Kidney epithelial cell (primary cell): ENCODE data around the gene CDC25B. TPM values are rescaled to one million over a fixed set of nuclear protein-coding genes. Genes with fewer than 3 reads are reported as not detected.

Experiments used
- DNase-seq: peaks from one replicate; pipeline ENCODE4 v3.0.0-alpha.2; 2010; ENCODE audit warnings: low read depth
- H3K27me3 ChIP-seq: 2 replicates; pipeline ENCODE4 v1.6.0; 2011; ENCODE audit warnings: low read length; ENCODE audit not compliant: control insufficient read depth, insufficient read depth
- H3K36me3 ChIP-seq: 2 replicates; pipeline ENCODE4 v1.5.1; 2011; ENCODE audit warnings: low read length; ENCODE audit not compliant: control insufficient read depth, insufficient read depth
- H3K4me3 ChIP-seq: 2 replicates; pipeline ENCODE4 v1.5.1; 2011; ENCODE audit warnings: low read depth, mild to moderate bottlenecking, control low read depth, low read length
- CTCF ChIP-seq: IDR thresholded peaks from 2 replicates; pipeline ENCODE4 v1.5.1; 2011; ENCODE audit warnings: mild to moderate bottlenecking, moderate library complexity, low read length, control low read depth, inconsistent platforms; ENCODE audit not compliant: insufficient read depth, poor library complexity, severe bottlenecking
- total RNA-seq: library from RNA; depleted of rRNA; stranded (reverse); fragments of >200 nt; gene quantifications from 2 replicates; pipeline ENCODE4 v1.2.3, GENCODE V29; 2015

Gene CDC25B
- total RNA-seq, 1 donor from 2014 or later, result 8.3 TPM

- Histone ChIP-seq H3K4me3 (no peak overlapping the region), H3K36me3 (peaks cover 4% of the 10 kb centered on the region), H3K27me3 (no peaks in the 10 kb centered on the region)
- TF ChIP-seq CTCF, result no peak
- DNase-seq, result no peak
Measured at GRCh38 chr20:3759884-3760283, 36.2 kb upstream of the CDC25B start.

GRCh38 chr20:3760655-3761348 lies 35.3 kb upstream of the CDC25B start:
- DNase-seq, result no peak
- Histone ChIP-seq H3K4me3 (no peak overlapping the region), H3K36me3 (peaks cover 4% of the 10 kb centered on the region), H3K27me3 (no peaks in the 10 kb centered on the region)
- no peak for TF ChIP-seq CTCF

GRCh38 chr20:3763671-3764601 lies 32.2 kb upstream of the CDC25B start:
- no peak for DNase-seq
- no peak for TF ChIP-seq CTCF
- H3K36me3 ChIP-seq, result no peaks in the 10 kb centered on the region
- H3K27me3 ChIP-seq, result no peaks in the 10 kb centered on the region
- H3K4me3 ChIP-seq, result no peak overlapping the region

GRCh38 chr20:3764659-3765058 lies 31.5 kb upstream of the CDC25B start:
- no peaks in the 10 kb centered on the region for H3K27me3 ChIP-seq
- no peak for TF ChIP-seq CTCF
- H3K4me3 ChIP-seq, result no peak overlapping the region
- no peaks in the 10 kb centered on the region for H3K36me3 ChIP-seq
- DNase-seq, result no peak

GRCh38 chr20:3765171-3765882 lies 30.8 kb upstream of the CDC25B start:
- H3K4me3 ChIP-seq, result no peak overlapping the region
- no peaks in the 10 kb centered on the region for H3K27me3 ChIP-seq
- no peak for TF ChIP-seq CTCF
- no peak for DNase-seq
- H3K36me3 ChIP-seq, result no peaks in the 10 kb centered on the region
